GM10248 (cell line): ENCODE measurements around the gene MAJIN.

Source experiments
- CTCF ChIA-PET: fragments of 300-600 bp; sonication (Branson Sonifier 250); formaldehyde crosslinking; extraction: SDS; loops from one replicate; lab custom pipeline; 2021; ENCODE audit warnings: antibody characterized with exemption; lab: Yijun Ruan, JAX
- POLR2A ChIA-PET: fragments of 350-650 bp; sonication (Branson Sonifier 250); formaldehyde crosslinking; extraction: SDS; loops from one replicate; lab custom pipeline; 2020; ENCODE audit warnings: antibody characterized with exemption; lab: Yijun Ruan, JAX
- DNase-seq: peaks from one replicate; pipeline ENCODE4 v3.0.0; 2012; ENCODE audit errors: extremely low spot score
- CTCF ChIP-seq: IDR thresholded peaks from 2 replicates; pipeline ENCODE4 v1.5.1; 2012; ENCODE audit warnings: mild to moderate bottlenecking, low read depth; ENCODE audit errors: extremely low read depth, missing control alignments, control extremely low read depth

Gene MAJIN

GRCh38 chr11:64894070-64894811, 77.7 kb downstream of the MAJIN start:
- POLR2A ChIA-PET, result no interaction called here

GRCh38 chr11:64893194-64894069, 78.5 kb downstream of the MAJIN start:
- CTCF ChIA-PET, result interaction anchor here (0.7 to 31.5 kb wide), 15 partner anchors 8 to 228 kb away, joined by 3 to 1137 read pairs (median 3); partner anchors contain the start of genes CDC42BPG, EHD1, FAU and MEN1
- DNase-seq, result no peak
- POLR2A ChIA-PET, result no interaction called here
- TF ChIP-seq CTCF, result no peak

More at GRCh38 chr11:64894070-64894811, 77.7 kb downstream of the MAJIN start:
- peak; percentile 91 for DNase-seq
- peak; percentile 97 for TF ChIP-seq CTCF
- CTCF ChIA-PET, result interaction anchor here (0.7 to 31.5 kb wide), 16 partner anchors 9 to 228 kb away, joined by 3 to 1137 read pairs (median 4); partner anchors contain the start of genes CDC42BPG, EHD1, FAU and MEN1

- ChIA-PET CTCF (interaction anchor here (1.5 to 31.5 kb wide), 5 partner anchors 8 to 45 kb away, joined by 3 to 1137 read pairs (median 28); partner anchors contain the start of genes CDC42BPG and EHD1), POLR2A (interaction anchor here (0.9 kb wide), 1 partner anchor 16 kb away, joined by 3 read pairs; no protein-coding TSS in a partner anchor)
- no peak for TF ChIP-seq CTCF
- DNase-seq, result no peak
These were observed 79.1 kb downstream of the MAJIN start for GRCh38 chr11:64892838-64893193.

- ChIA-PET POLR2A (interaction anchor here (0.9 kb wide), 1 partner anchor 15 kb away, joined by 3 read pairs; no protein-coding TSS in a partner anchor), CTCF (interaction anchor here (4.4 to 31.5 kb wide), 3 partner anchors 15 to 38 kb away, joined by 28 to 1137 read pairs (median 152); partner anchors contain the start of genes CDC42BPG and EHD1)
- TF ChIP-seq CTCF, result no peak
- DNase-seq, result no peak
These were observed 79.5 kb downstream of the MAJIN start for GRCh38 chr11:64892411-64892831.

- TF ChIP-seq CTCF, result no peak
- POLR2A ChIA-PET, result interaction anchor here (0.7 to 0.9 kb wide), 3 partner anchors 15 to 20 kb away, joined by 3 to 5 read pairs (median 4); no protein-coding TSS in a partner anchor
- DNase-seq, result no peak
- CTCF ChIA-PET, result interaction anchor here (1.7 to 31.5 kb wide), 4 partner anchors 11 to 37 kb away, joined by 3 to 1137 read pairs (median 90); partner anchors contain the start of genes CDC42BPG and EHD1
These were observed 80.0 kb downstream of the MAJIN start for GRCh38 chr11:64891880-64892279.
